ENCODE data around the gene IL3.
A peak's percentile ranks its signal among the peaks of the same experiment; 100 is the strongest.

The IL3 gene

DNA sequence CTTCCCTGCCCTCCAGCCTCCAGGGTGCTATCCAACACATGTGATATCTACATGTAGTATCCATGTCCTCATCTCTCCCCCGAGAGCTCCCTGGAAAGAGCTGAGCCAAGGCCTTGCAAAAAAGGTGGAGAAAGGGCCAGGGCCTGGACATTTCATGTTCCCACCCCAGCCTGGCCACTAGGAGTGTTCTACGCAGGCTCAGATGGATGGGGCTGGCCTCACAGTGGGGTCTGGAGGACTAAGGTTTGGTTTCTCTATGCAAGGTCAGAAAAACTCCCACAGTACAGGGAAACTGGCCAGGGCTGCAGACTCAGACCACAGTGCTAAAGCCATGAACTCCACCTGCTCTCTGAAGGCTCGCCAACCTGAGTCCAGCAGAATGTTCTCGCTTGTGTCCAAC is 11.6 kb downstream of the IL3 start:
- Histone ChIP-seq H3K36me3 (replicated peaks in 1 of 2; ENCODE audit: control insufficient read depth in 2 of 2, insufficient read depth in 2 of 2, low read length in 2 of 2) (no peaks in the 10 kb centered on the region), H3K4me1 (ENCODE audit: control insufficient read depth in 2 of 2, insufficient read depth in 1 of 2, low read depth in 1 of 2, low read length in 2 of 2) (peaks cover 0 to 9% of the 10 kb centered on the region in 2 donors), H2BK120ac (ENCODE audit: low read depth, low read length) (no peak overlapping the region), H3K4me3 (ENCODE audit: low read length in 2 of 2) (no peak overlapping the region), H3K79me1 (ENCODE audit: low read depth, low read length) (no peaks in the 10 kb centered on the region), H3K4me2 (ENCODE audit: insufficient read depth, low read length, poor library complexity, severe bottlenecking) (no peak overlapping the region), H3K4ac (ENCODE audit: low read length) (no peak overlapping the region), H2AFZ (ENCODE audit: low read length) (no peak overlapping the region), H2AK5ac (ENCODE audit: low read depth, low read length) (no peak overlapping the region), H3K9ac (ENCODE audit: low read depth, low read length, poor library complexity) (no peak overlapping the region), H2BK5ac (ENCODE audit: low read length) (no peak overlapping the region), H3K27me3 (ENCODE audit: control insufficient read depth in 3 of 3, insufficient read depth in 3 of 3, low read depth in 1 of 3, low read length in 3 of 3) (no peaks in the 10 kb centered on the region), H4K91ac (ENCODE audit: low read depth, low read length, poor library complexity) (no peak overlapping the region), H3K9me3 (replicated peaks in 1 of 2; ENCODE audit: control insufficient read depth in 2 of 2, insufficient read depth in 1 of 2, low read depth in 1 of 2, low read length in 2 of 2) (no peaks in the 10 kb centered on the region), H3K14ac (ENCODE audit: low read length) (no peak overlapping the region), H3K18ac (ENCODE audit: low read length) (no peak overlapping the region), H3K23ac (ENCODE audit: low read depth, low read length, poor library complexity) (no peak overlapping the region), H4K8ac (ENCODE audit: low read depth, low read length) (no peak overlapping the region), H2BK15ac (ENCODE audit: low read length) (no peak overlapping the region), H2BK12ac (ENCODE audit: low read length) (no peak overlapping the region), H3K27ac (replicated peaks; ENCODE audit: low read length) (no peak overlapping the region)
- no peak for DNase-seq (ENCODE audit: low spot score)
- no CpG with 5 or more reads among the region's 4 CpGs for WGBS, 2 donors (ENCODE audit: extremely low coverage in 2 of 2, insufficient read length in 2 of 2, insufficient replicate concordance in 1 of 2)

DNA sequence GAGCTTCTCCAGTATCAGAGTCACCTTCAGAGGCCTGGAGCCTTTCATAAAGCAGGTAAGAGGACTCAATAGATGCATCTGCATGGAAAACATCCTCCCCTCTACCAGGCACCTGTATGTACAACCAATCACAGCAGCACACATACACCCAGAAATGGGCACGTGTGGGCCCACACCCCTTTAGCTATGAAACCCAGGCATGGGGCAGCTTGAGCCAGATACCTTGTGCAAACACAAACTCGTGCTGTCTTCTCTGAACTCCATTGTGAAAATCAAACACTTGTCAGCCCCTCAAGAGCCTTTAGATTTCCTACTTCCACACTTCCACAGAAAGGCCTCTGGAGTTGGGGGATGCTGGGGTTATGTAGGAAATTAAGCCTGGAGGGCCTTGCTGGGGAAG is 12.1 kb downstream of the IL3 start:
- Histone ChIP-seq H3K9ac (ENCODE audit: low read depth, low read length, poor library complexity) (no peak overlapping the region), H2BK5ac (ENCODE audit: low read length) (no peak overlapping the region), H2BK12ac (ENCODE audit: low read length) (no peak overlapping the region), H2AK5ac (ENCODE audit: low read depth, low read length) (no peak overlapping the region), H3K9me3 (replicated peaks in 1 of 2; ENCODE audit: control insufficient read depth in 2 of 2, insufficient read depth in 1 of 2, low read depth in 1 of 2, low read length in 2 of 2) (no peaks in the 10 kb centered on the region), H3K27me3 (ENCODE audit: control insufficient read depth in 3 of 3, insufficient read depth in 3 of 3, low read depth in 1 of 3, low read length in 3 of 3) (no peaks in the 10 kb centered on the region), H3K36me3 (replicated peaks in 1 of 2; ENCODE audit: control insufficient read depth in 2 of 2, insufficient read depth in 2 of 2, low read length in 2 of 2) (no peaks in the 10 kb centered on the region), H4K8ac (ENCODE audit: low read depth, low read length) (no peak overlapping the region), H3K23ac (ENCODE audit: low read depth, low read length, poor library complexity) (peak overlapping the region; percentile 18), H2BK15ac (ENCODE audit: low read length) (no peak overlapping the region), H3K27ac (replicated peaks; ENCODE audit: low read length) (no peak overlapping the region), H3K4me1 (ENCODE audit: control insufficient read depth in 2 of 2, insufficient read depth in 1 of 2, low read depth in 1 of 2, low read length in 2 of 2) (peaks cover 0 to 9% of the 10 kb centered on the region in 2 donors), H3K4ac (ENCODE audit: low read length) (no peak overlapping the region), H4K91ac (ENCODE audit: low read depth, low read length, poor library complexity) (no peak overlapping the region), H3K4me3 (ENCODE audit: low read length in 2 of 2) (no peak overlapping the region), H3K79me1 (ENCODE audit: low read depth, low read length) (no peaks in the 10 kb centered on the region), H2BK120ac (ENCODE audit: low read depth, low read length) (no peak overlapping the region), H2AFZ (ENCODE audit: low read length) (no peak overlapping the region), H3K18ac (ENCODE audit: low read length) (no peak overlapping the region), H3K14ac (ENCODE audit: low read length) (no peak overlapping the region), H3K4me2 (ENCODE audit: insufficient read depth, low read length, poor library complexity, severe bottlenecking) (no peak overlapping the region)
- no CpG with 5 or more reads among the region's 2 CpGs for WGBS, 2 donors (ENCODE audit: extremely low coverage in 2 of 2, insufficient read length in 2 of 2, insufficient replicate concordance in 1 of 2)
- DNase-seq (ENCODE audit: low spot score), result no peak

DNA sequence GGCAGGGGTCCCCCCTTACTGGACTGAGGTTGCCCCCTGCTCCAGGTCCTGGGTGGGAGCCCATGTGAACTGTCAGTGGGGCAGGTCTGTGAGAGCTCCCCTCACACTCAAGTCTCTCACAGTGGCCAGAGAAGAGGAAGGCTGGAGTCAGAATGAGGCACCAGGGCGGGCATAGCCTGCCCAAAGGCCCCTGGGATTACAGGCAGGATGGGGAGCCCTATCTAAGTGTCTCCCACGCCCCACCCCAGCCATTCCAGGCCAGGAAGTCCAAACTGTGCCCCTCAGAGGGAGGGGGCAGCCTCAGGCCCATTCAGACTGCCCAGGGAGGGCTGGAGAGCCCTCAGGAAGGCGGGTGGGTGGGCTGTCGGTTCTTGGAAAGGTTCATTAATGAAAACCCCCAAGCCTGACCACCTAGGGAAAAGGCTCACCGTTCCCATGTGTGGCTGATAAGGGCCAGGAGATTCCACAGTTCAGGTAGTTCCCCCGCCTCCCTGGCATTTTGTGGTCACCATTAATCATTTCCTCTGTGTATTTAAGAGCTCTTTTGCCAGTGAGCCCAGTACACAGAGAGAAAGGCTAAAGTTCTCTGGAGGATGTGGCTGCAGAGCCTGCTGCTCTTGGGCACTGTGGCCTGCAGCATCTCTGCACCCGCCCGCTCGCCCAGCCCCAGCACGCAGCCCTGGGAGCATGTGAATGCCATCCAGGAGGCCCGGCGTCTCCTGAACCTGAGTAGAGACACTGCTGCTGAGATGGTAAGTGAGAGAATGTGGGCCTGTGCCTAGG is 13.0 kb downstream of the IL3 start, which contains the start of gene CSF2:
Gene CSF2, plus strand, starts transcription at position 559 of the 783 bp plus-strand sequence. Its CDS starts 35 bp downstream, at position 594.
- Histone ChIP-seq H3K4me1 (ENCODE audit: control insufficient read depth in 2 of 2, insufficient read depth in 1 of 2, low read depth in 1 of 2, low read length in 2 of 2) (peaks cover 0 to 9% of the 10 kb centered on the region in 2 donors), H3K9me3 (replicated peaks in 1 of 2; ENCODE audit: control insufficient read depth in 2 of 2, insufficient read depth in 1 of 2, low read depth in 1 of 2, low read length in 2 of 2) (no peaks in the 10 kb centered on the region), H2AFZ (ENCODE audit: low read length) (no peak within 1 kb of the TSS), H2BK5ac (ENCODE audit: low read length) (no peak within 1 kb of the TSS), H3K27me3 (ENCODE audit: control insufficient read depth in 3 of 3, insufficient read depth in 3 of 3, low read depth in 1 of 3, low read length in 3 of 3) (no peaks in the 10 kb centered on the region), H3K18ac (ENCODE audit: low read length) (peak within 1 kb of the TSS; percentile 74), H2BK15ac (ENCODE audit: low read length) (no peak within 1 kb of the TSS), H3K79me1 (ENCODE audit: low read depth, low read length) (no peaks in the 10 kb centered on the region), H4K91ac (ENCODE audit: low read depth, low read length, poor library complexity) (no peak within 1 kb of the TSS), H3K36me3 (replicated peaks in 1 of 2; ENCODE audit: control insufficient read depth in 2 of 2, insufficient read depth in 2 of 2, low read length in 2 of 2) (no peaks in the 10 kb centered on the region), H3K4ac (ENCODE audit: low read length) (no peak within 1 kb of the TSS), H2BK12ac (ENCODE audit: low read length) (peak within 1 kb of the TSS; percentile 68), H3K9ac (ENCODE audit: low read depth, low read length, poor library complexity) (peak within 1 kb of the TSS; percentile 35), H3K27ac (replicated peaks; ENCODE audit: low read length) (no peak within 1 kb of the TSS), H2BK120ac (ENCODE audit: low read depth, low read length) (no peak within 1 kb of the TSS), H3K23ac (ENCODE audit: low read depth, low read length, poor library complexity) (peak within 1 kb of the TSS; percentile 18), H4K8ac (ENCODE audit: low read depth, low read length) (no peak within 1 kb of the TSS), H2AK5ac (ENCODE audit: low read depth, low read length) (peak within 1 kb of the TSS; percentile 41), H3K4me2 (ENCODE audit: insufficient read depth, low read length, poor library complexity, severe bottlenecking) (no peak within 1 kb of the TSS), H3K4me3 (ENCODE audit: low read length in 2 of 2) (no peak within 1 kb of the TSS), H3K14ac (ENCODE audit: low read length) (peak within 1 kb of the TSS; percentile 65)
- no CpG with 5 or more reads among the region's 12 CpGs for WGBS, 2 donors (ENCODE audit: extremely low coverage in 2 of 2, insufficient read length in 2 of 2, insufficient replicate concordance in 1 of 2)
- no peak for DNase-seq (ENCODE audit: low spot score)

DNA sequence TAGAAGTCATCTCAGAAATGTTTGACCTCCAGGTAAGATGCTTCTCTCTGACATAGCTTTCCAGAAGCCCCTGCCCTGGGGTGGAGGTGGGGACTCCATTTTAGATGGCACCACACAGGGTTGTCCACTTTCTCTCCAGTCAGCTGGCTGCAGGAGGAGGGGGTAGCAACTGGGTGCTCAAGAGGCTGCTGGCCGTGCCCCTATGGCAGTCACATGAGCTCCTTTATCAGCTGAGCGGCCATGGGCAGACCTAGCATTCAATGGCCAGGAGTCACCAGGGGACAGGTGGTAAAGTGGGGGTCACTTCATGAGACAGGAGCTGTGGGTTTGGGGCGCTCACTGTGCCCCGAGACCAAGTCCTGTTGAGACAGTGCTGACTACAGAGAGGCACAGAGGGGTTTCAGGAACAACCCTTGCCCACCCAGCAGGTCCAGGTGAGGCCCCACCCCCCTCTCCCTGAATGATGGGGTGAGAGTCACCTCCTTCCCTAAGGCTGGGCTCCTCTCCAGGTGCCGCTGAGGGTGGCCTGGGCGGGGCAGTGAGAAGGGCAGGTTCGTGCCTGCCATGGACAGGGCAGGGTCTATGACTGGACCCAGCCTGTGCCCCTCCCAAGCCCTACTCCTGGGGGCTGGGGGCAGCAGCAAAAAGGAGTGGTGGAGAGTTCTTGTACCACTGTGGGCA is 13.8 kb downstream of the IL3 start:
- no peak overlapping the region for H3K27ac ChIP-seq (replicated peaks; ENCODE audit: low read length)
- no peak overlapping the region for H3K4ac ChIP-seq (ENCODE audit: low read length)
- H3K14ac ChIP-seq (ENCODE audit: low read length), result peak overlapping the region; percentile 65
- H2BK5ac ChIP-seq (ENCODE audit: low read length), result no peak overlapping the region
- no peaks in the 10 kb centered on the region for H3K9me3 ChIP-seq (replicated peaks in 1 of 2; ENCODE audit: control insufficient read depth in 2 of 2, insufficient read depth in 1 of 2, low read depth in 1 of 2, low read length in 2 of 2)
- H4K91ac ChIP-seq (ENCODE audit: low read depth, low read length, poor library complexity), result no peak overlapping the region
- H3K4me1 ChIP-seq (ENCODE audit: control insufficient read depth in 2 of 2, insufficient read depth in 1 of 2, low read depth in 1 of 2, low read length in 2 of 2), result peaks cover 0 to 9% of the 10 kb centered on the region in 2 donors
- H3K9ac ChIP-seq (ENCODE audit: low read depth, low read length, poor library complexity), result no peak overlapping the region
- WGBS, 2 donors (ENCODE audit: extremely low coverage in 2 of 2, insufficient read length in 2 of 2, insufficient replicate concordance in 1 of 2), result no CpG with 5 or more reads among the region's 7 CpGs
- no peak overlapping the region for H2AFZ ChIP-seq (ENCODE audit: low read length)
- DNase-seq (ENCODE audit: low spot score), result no peak
- no peak overlapping the region for H3K4me3 ChIP-seq (ENCODE audit: low read length in 2 of 2)
- H4K8ac ChIP-seq (ENCODE audit: low read depth, low read length), result no peak overlapping the region
- peak overlapping the region; percentile 74 for H3K18ac ChIP-seq (ENCODE audit: low read length)
- peak overlapping the region; percentile 41 for H2AK5ac ChIP-seq (ENCODE audit: low read depth, low read length)
- no peak overlapping the region for H3K4me2 ChIP-seq (ENCODE audit: insufficient read depth, low read length, poor library complexity, severe bottlenecking)
- no peaks in the 10 kb centered on the region for H3K79me1 ChIP-seq (ENCODE audit: low read depth, low read length)
- H3K36me3 ChIP-seq (replicated peaks in 1 of 2; ENCODE audit: control insufficient read depth in 2 of 2, insufficient read depth in 2 of 2, low read length in 2 of 2), result no peaks in the 10 kb centered on the region
- no peak overlapping the region for H2BK120ac ChIP-seq (ENCODE audit: low read depth, low read length)
- H2BK12ac ChIP-seq (ENCODE audit: low read length), result no peak overlapping the region
- H3K27me3 ChIP-seq (ENCODE audit: control insufficient read depth in 3 of 3, insufficient read depth in 3 of 3, low read depth in 1 of 3, low read length in 3 of 3), result no peaks in the 10 kb centered on the region
- no peak overlapping the region for H3K23ac ChIP-seq (ENCODE audit: low read depth, low read length, poor library complexity)
- no peak overlapping the region for H2BK15ac ChIP-seq (ENCODE audit: low read length)
